Neural cell (in vitro differentiated cells): Measurements from ENCODE around the gene KDM4D.

Experiments used
- CTCF ChIP-seq: fragments of 450-650 bp; IDR thresholded peaks from 2 replicates; pipeline ENCODE4 v1.5.1; 2014; ENCODE audit warnings: antibody characterized with exemption, mild to moderate bottlenecking, moderate library complexity; ENCODE audit not compliant: poor library complexity, severe bottlenecking
- EP300 ChIP-seq: fragments of 450-650 bp; conservative IDR thresholded peaks from 2 replicates; pipeline ENCODE4 v1.6.1; 2014; ENCODE audit warnings: antibody characterized with exemption, mild to moderate bottlenecking, moderate library complexity; ENCODE audit not compliant: poor library complexity, severe bottlenecking
- RAD21 ChIP-seq: fragments of 450-650 bp; conservative IDR thresholded peaks from 2 replicates; pipeline ENCODE4 v1.6.1; 2014; ENCODE audit warnings: antibody characterized with exemption, mild to moderate bottlenecking, moderate library complexity

- TF ChIP-seq RAD21, result no peak
- TF ChIP-seq CTCF, result no peak
- TF ChIP-seq EP300, result no peak
These were observed 18.8 kb upstream of the KDM4D start for GRCh38 chr11:94954753-94955152.
